A549 (cell line): ENCODE data around the gene ZNF385B.
"Not testable (repeated sequence)": the region's sequence is repeated elsewhere in the genome, so short reads cannot be mapped to it uniquely, and the experiment has no call there.

Experiments used
- CBX2 ChIP-seq: fragments of 200-600 bp; sonication (generic); IDR thresholded peaks from 2 replicates; pipeline ENCODE4 v1.6.1; 2016; ENCODE audit warnings: low read depth, mild to moderate bottlenecking, borderline replicate concordance
- CHD2 ChIP-seq: fragments of 150-350 bp; IDR thresholded peaks from 2 replicates; pipeline ENCODE4 v1.6.1; 2014; ENCODE audit warnings: low read length; ENCODE audit not compliant: partially characterized antibody
- EP300 ChIP-seq, 2 experiments: fragments of >200 bp; sonication (Bioruptor Twin); formaldehyde crosslinking; IDR thresholded peaks; 2 replicates in 1 of 2; 3 replicates in 1 of 2; pipeline ENCODE4 v1.6.1; 2016 to 2017
- GATA3 ChIP-seq: IDR thresholded peaks from 2 replicates; pipeline ENCODE4 v1.6.1; 2012; ENCODE audit warnings: borderline replicate concordance
- POLR2A ChIP-seq: IDR thresholded peaks from 2 replicates; pipeline ENCODE4 v1.6.1; 2012; ENCODE audit warnings: mild to moderate bottlenecking, low read length
- POLR2AphosphoS2 ChIP-seq: conservative IDR thresholded peaks from 2 replicates; pipeline ENCODE4 v1.6.1; 2012; ENCODE audit warnings: low read length, improper control_type of control experiment, inconsistent platforms
- RAD21 ChIP-seq, 2 experiments: fragments of >200 bp in 1 of 2; sonication (Bioruptor Twin) in 1 of 2; formaldehyde crosslinking in 1 of 2; IDR thresholded peaks in 1 of 2; conservative IDR thresholded peaks in 1 of 2; 2 replicates in 1 of 2; 3 replicates in 1 of 2; pipeline ENCODE4 v1.6.1; 2012 to 2018; ENCODE audit warnings: inconsistent platforms in 1 of 2
- SMC3 ChIP-seq: fragments of >200 bp; sonication (Bioruptor Twin); formaldehyde crosslinking; IDR thresholded peaks from 3 replicates; pipeline ENCODE4 v1.6.1; 2018; ENCODE audit warnings: inconsistent platforms
- TF ChIP-seq, protein P1 (sequence below): fragments of 150-350 bp; IDR thresholded peaks from 2 replicates; pipeline ENCODE4 v1.6.1; 2014; ENCODE audit warnings: low read depth, mild to moderate bottlenecking, low read length
- TF ChIP-seq, protein P2 (sequence below): fragments of >200 bp; sonication (Bioruptor Twin); formaldehyde crosslinking; IDR thresholded peaks from 3 replicates; pipeline ENCODE4 v1.5.1; 2016
- TF ChIP-seq, protein P3 (sequence below): IDR thresholded peaks from 2 replicates; pipeline ENCODE4 v1.6.1; 2012; ENCODE audit warnings: low read depth, borderline replicate concordance
- TF ChIP-seq, protein P4 (sequence below): IDR thresholded peaks from 2 replicates; pipeline ENCODE4 v1.6.1; 2012
- TF ChIP-seq, protein P5 (sequence below): fragments of 450-650 bp; IDR thresholded peaks from 2 replicates; pipeline ENCODE4 v1.6.1; 2014; ENCODE audit warnings: antibody characterized with exemption

DNA sequence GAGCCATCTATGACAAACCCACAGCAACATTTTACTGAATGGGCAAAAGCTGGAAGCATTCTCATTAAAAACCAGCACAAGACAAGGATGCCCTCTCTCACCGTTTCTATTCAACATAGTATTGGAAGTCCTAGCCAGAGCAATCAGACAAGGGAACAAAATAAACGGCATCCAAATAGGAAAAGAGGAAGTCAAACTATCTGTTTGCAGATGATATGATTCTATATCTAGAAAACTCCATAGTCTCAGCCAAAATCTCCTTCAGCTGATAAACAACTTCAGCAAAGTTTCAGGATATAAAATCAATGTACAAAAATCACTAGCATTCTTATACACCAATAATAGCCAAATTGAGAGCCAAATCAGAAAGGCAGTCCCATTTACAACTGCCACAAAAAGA is 79.1 kb downstream of the ZNF385B start:
- TF ChIP-seq CHD2; EP300 (IDR thresholded peaks at IDR 0.05); POLR2A; POLR2AphosphoS2; SMC3; GATA3; CBX2; RAD21 (conservative IDR thresholded peaks at IDR 0.05 in 1 of 2, IDR thresholded peaks at IDR 0.05 in 1 of 2): not testable (repeated sequence)
- TF ChIP-seq, protein P1, sequence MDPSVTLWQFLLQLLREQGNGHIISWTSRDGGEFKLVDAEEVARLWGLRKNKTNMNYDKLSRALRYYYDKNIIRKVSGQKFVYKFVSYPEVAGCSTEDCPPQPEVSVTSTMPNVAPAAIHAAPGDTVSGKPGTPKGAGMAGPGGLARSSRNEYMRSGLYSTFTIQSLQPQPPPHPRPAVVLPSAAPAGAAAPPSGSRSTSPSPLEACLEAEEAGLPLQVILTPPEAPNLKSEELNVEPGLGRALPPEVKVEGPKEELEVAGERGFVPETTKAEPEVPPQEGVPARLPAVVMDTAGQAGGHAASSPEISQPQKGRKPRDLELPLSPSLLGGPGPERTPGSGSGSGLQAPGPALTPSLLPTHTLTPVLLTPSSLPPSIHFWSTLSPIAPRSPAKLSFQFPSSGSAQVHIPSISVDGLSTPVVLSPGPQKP: not testable (repeated sequence)
- TF ChIP-seq, protein P2, sequence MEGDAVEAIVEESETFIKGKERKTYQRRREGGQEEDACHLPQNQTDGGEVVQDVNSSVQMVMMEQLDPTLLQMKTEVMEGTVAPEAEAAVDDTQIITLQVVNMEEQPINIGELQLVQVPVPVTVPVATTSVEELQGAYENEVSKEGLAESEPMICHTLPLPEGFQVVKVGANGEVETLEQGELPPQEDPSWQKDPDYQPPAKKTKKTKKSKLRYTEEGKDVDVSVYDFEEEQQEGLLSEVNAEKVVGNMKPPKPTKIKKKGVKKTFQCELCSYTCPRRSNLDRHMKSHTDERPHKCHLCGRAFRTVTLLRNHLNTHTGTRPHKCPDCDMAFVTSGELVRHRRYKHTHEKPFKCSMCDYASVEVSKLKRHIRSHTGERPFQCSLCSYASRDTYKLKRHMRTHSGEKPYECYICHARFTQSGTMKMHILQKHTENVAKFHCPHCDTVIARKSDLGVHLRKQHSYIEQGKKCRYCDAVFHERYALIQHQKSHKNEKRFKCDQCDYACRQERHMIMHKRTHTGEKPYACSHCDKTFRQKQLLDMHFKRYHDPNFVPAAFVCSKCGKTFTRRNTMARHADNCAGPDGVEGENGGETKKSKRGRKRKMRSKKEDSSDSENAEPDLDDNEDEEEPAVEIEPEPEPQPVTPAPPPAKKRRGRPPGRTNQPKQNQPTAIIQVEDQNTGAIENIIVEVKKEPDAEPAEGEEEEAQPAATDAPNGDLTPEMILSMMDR: not testable (repeated sequence)
- TF ChIP-seq, protein P3, sequence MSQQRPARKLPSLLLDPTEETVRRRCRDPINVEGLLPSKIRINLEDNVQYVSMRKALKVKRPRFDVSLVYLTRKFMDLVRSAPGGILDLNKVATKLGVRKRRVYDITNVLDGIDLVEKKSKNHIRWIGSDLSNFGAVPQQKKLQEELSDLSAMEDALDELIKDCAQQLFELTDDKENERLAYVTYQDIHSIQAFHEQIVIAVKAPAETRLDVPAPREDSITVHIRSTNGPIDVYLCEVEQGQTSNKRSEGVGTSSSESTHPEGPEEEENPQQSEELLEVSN: not testable (repeated sequence)
- TF ChIP-seq, protein P4, sequence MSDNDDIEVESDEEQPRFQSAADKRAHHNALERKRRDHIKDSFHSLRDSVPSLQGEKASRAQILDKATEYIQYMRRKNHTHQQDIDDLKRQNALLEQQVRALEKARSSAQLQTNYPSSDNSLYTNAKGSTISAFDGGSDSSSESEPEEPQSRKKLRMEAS: not testable (repeated sequence)
- TF ChIP-seq, protein P5, sequence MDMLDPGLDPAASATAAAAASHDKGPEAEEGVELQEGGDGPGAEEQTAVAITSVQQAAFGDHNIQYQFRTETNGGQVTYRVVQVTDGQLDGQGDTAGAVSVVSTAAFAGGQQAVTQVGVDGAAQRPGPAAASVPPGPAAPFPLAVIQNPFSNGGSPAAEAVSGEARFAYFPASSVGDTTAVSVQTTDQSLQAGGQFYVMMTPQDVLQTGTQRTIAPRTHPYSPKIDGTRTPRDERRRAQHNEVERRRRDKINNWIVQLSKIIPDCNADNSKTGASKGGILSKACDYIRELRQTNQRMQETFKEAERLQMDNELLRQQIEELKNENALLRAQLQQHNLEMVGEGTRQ: not testable (repeated sequence)
